IPS-20b (cell line): ENCODE measurements around the gene NCDN.

ENCODE experiments used
- H3K27ac ChIP-seq: one replicate; pipeline ENCODE4 v1.5.1; 2013; ENCODE audit warnings: low read length
- H3K27me3 ChIP-seq: 2 replicates; pipeline ENCODE4 v1.6.1; 2013; ENCODE audit warnings: mild to moderate bottlenecking, low read length, inconsistent platforms; ENCODE audit not compliant: insufficient read depth
- H3K36me3 ChIP-seq: 2 replicates; pipeline ENCODE4 v1.6.1; 2013; ENCODE audit warnings: low read depth, mild to moderate bottlenecking, inconsistent platforms, low read length, moderate library complexity; ENCODE audit not compliant: insufficient read depth
- H3K4me1 ChIP-seq: 2 replicates; pipeline ENCODE4 v1.6.1; 2013; ENCODE audit warnings: mild to moderate bottlenecking, control low read depth, inconsistent platforms, low read length, moderate library complexity; ENCODE audit not compliant: insufficient read depth
- H3K4me3 ChIP-seq: 2 replicates; pipeline ENCODE4 v1.5.1; 2013; ENCODE audit warnings: mild to moderate bottlenecking, low read length, inconsistent platforms
- H3K9ac ChIP-seq: 2 replicates; pipeline ENCODE4 v1.6.1; 2013; ENCODE audit warnings: low read depth, mild to moderate bottlenecking, inconsistent platforms, low read length, moderate library complexity
- H3K9me3 ChIP-seq: 2 replicates; pipeline ENCODE4 v1.6.1; 2013; ENCODE audit warnings: mild to moderate bottlenecking, low read depth, low read length, inconsistent platforms; ENCODE audit not compliant: insufficient read depth

The NCDN gene

DNA sequence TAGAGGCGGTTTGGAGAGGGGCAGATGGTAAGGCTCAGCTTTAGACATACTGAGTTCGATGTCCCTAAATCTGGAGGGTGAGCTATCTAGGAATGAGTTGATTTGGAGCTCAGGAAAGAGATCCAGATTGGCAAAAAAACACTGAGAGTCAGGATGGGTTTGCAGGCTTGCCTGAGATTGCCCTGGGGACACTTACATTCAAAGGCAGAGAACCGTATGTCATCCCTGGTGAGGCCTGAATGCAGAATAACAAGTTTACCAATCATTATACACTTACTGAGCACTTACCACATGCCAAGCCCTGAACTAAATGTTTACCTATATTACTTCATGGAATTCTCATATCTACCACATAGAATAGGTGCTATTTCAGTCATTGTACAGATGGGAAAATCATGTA lies 43.0 kb downstream of the NCDN start:
- Histone ChIP-seq H3K9me3 (no peaks in the 10 kb centered on the region), H3K4me1 (no peaks in the 10 kb centered on the region; the same call in 1 of the 2 replicates), H3K27ac (no peak overlapping the region), H3K36me3 (peaks cover 63% of the 10 kb centered on the region), H3K4me3 (no peak overlapping the region), H3K9ac (no peak overlapping the region), H3K27me3 (no peaks in the 10 kb centered on the region)

GRCh38 chr1:35603468-35603867 lies 45.9 kb downstream of the NCDN start:
- Histone ChIP-seq H3K27ac (no peak overlapping the region), H3K27me3 (no peaks in the 10 kb centered on the region), H3K9ac (no peak overlapping the region), H3K36me3 (peaks cover 86% of the 10 kb centered on the region), H3K9me3 (no peaks in the 10 kb centered on the region), H3K4me1 (no peaks in the 10 kb centered on the region; the same call in 1 of the 2 replicates), H3K4me3 (no peak overlapping the region)

DNA sequence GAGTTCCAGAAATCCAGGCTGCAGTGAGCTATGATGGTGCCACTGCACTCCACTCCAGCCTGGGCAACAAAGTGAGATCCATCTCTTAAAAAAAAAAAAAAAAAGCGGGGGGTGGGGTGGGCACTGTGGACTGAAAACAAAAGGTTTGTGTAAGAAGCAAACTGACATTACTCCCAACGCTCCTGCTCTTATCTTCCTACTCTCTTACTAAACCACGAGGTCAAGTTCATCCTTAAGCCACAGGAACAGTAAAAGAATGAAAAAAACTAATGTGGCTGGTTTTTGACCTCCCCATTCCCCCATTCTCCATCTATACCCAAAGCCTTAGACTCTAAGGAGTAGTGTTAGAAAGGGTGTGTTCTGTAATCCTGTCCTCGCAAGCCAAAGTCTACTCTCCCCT lies 46.3 kb downstream of the NCDN start:
- no peaks in the 10 kb centered on the region for H3K9me3 ChIP-seq
- H3K27me3 ChIP-seq, result no peaks in the 10 kb centered on the region
- H3K27ac ChIP-seq, result no peak overlapping the region
- no peaks in the 10 kb centered on the region; the same call in 1 of the 2 replicates for H3K4me1 ChIP-seq
- H3K9ac ChIP-seq, result no peak overlapping the region
- no peak overlapping the region for H3K4me3 ChIP-seq
- peaks cover 91% of the 10 kb centered on the region for H3K36me3 ChIP-seq

DNA sequence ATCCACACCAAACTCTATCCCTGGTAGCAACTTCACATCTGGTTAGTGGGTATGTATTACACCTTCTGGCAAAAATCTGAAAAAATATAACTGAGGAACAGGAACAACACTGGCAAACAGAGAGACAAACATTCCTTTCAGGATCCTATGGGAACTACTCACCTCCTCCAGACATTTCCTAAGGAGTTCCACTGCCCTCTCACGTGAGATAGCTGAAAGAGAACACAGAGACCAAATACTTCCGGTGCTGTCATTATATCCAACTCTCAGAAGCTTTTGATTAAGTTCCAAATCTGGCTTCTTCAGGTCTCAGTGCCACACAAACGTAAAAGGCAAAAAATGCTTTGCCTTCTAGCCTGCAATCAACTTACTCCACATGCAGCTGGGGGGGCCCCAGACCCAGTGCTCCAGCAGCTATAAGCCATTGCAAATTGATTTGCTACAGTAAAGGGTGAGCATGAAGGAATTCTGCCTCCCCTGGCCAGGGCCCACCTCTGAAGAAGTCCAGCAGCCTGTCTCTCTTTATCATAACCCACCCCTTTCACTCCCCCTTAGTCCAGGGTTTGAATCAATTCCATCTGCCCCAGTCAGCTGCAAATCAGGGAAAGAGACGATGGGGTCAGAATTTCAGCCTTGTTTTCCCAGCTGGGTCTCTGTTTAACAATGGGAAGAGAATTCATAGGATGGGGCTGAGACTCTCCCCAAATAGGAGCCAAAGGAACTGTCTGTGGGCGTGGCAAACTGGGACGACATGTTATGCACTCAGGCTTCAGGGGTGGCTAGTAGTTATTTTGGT lies 47.7 kb downstream of the NCDN start:
- Histone ChIP-seq H3K36me3 (peaks cover 90% of the 10 kb centered on the region), H3K27me3 (no peaks in the 10 kb centered on the region), H3K9me3 (no peaks in the 10 kb centered on the region), H3K9ac (no peak overlapping the region), H3K4me1 (no peaks in the 10 kb centered on the region; the same call in 1 of the 2 replicates), H3K4me3 (no peak overlapping the region), H3K27ac (no peak overlapping the region)

GRCh38 chr1:35605867-35606182 lies 48.2 kb downstream of the NCDN start:
- Histone ChIP-seq H3K4me1 (no peaks in the 10 kb centered on the region; the same call in 1 of the 2 replicates), H3K9me3 (no peaks in the 10 kb centered on the region), H3K9ac (no peak overlapping the region), H3K27me3 (no peaks in the 10 kb centered on the region), H3K36me3 (peaks cover 85% of the 10 kb centered on the region), H3K4me3 (no peak overlapping the region), H3K27ac (no peak overlapping the region)

DNA sequence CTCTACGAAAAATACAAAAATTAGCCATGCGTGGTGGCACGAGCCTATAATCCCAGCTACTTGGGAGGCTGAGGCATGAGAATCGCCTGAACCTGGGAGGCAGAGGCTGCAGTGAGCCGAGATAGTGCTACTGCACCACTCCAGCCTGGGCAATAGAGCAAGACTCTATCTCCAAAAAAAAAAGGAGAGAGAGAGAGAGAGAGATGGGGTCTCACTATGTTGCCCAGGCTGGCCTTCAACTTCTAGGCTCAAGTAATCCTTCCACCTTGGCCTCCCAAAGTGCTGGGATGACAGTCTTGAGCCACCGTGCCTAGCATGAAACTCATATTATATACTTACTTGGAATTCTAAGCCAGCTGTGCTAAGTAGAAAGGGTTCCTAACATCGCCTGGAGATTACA lies 54.1 kb downstream of the NCDN start:
- H3K27me3 ChIP-seq, result no peaks in the 10 kb centered on the region
- H3K9me3 ChIP-seq, result no peaks in the 10 kb centered on the region
- H3K36me3 ChIP-seq, result peaks cover 87% of the 10 kb centered on the region
- H3K9ac ChIP-seq, result no peak overlapping the region
- H3K4me3 ChIP-seq, result no peak overlapping the region
- no peak overlapping the region for H3K27ac ChIP-seq
- H3K4me1 ChIP-seq, result no peaks in the 10 kb centered on the region

DNA sequence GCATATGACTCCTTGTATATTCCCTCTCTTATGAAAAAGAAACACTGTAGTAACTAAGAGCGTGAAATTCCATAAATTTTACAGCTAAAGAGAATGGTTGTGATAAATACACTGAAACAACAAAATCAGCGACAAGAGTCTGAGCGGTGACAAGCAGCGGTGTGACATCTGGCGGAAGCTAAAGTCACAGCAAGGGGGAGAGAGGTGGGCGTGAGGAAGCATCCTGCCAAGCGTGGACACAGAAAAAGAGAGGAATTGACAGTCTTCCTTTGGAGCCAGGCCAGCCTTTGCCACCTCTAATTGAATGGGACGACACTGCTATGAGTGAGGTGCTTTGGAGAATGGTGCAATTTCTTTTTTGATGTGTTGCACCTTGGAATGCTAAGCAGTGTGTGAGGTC lies 57.8 kb downstream of the NCDN start:
- no peaks in the 10 kb centered on the region for H3K9me3 ChIP-seq
- no peak overlapping the region for H3K4me3 ChIP-seq
- H3K9ac ChIP-seq, result no peak overlapping the region
- no peak overlapping the region for H3K27ac ChIP-seq
- H3K4me1 ChIP-seq, result no peaks in the 10 kb centered on the region
- no peaks in the 10 kb centered on the region for H3K27me3 ChIP-seq
- peaks cover 87% of the 10 kb centered on the region for H3K36me3 ChIP-seq
